Duodenal mucosa (tissue), 2 donors: ENCODE results near the gene TEX48.

Experiments
- H3K27ac ChIP-seq: one replicate; pipeline ENCODE4 v1.7.0; 2013; ENCODE audit warnings: low read depth, low read length
- H3K27me3 ChIP-seq, 2 donors: one replicate each; pipeline ENCODE4 v1.7.0; 2013; ENCODE audit warnings: low read length in 2 of 2, control low read depth in 1 of 2; ENCODE audit not compliant: insufficient read depth in 2 of 2, control insufficient read depth in 1 of 2
- H3K36me3 ChIP-seq, 2 donors: one replicate each; pipeline ENCODE4 v1.7.0; 2013; ENCODE audit warnings: low read length in 2 of 2, control low read depth in 1 of 2; ENCODE audit not compliant: insufficient read depth in 2 of 2, control insufficient read depth in 1 of 2
- H3K4me1 ChIP-seq, 2 donors: one replicate each; pipeline ENCODE4 v1.7.0; 2013; ENCODE audit warnings: low read length in 2 of 2, control low read depth in 1 of 2; ENCODE audit not compliant: insufficient read depth in 2 of 2, control insufficient read depth in 1 of 2
- H3K4me3 ChIP-seq, 2 donors: one replicate each; pipeline ENCODE4 v1.7.0; 2013; ENCODE audit warnings: low read length in 2 of 2, low read depth in 1 of 2
- H3K9ac ChIP-seq, 2 donors: one replicate each; pipeline ENCODE4 v1.7.0; 2013; ENCODE audit warnings: low read length in 2 of 2, low read depth in 1 of 2
- H3K9me3 ChIP-seq, 2 donors: one replicate each; pipeline ENCODE4 v1.7.0; 2013; ENCODE audit warnings: low read length in 2 of 2, control low read depth in 1 of 2; ENCODE audit not compliant: control insufficient read depth in 1 of 2

The TEX48 gene

DNA sequence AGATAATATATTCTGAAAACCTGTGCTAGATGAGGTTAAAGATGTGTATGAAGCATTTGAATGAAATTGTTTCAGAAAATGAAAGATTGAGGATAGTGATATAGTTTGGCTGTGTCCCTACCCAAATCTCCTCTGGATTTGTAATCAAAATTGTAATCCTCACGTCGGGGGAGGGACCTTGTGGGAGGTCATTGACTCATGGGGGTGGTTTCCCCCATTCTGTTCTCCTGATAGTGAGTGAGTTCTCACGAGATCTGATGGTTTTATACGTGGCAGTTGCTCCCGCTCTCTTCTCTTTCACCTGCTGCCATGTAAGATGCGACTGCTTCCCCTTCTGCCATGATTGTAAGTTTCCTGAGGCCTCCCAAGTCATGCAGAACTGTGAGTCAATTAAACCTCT is 2.0 kb upstream of the TEX48 start:
- Histone ChIP-seq H3K4me3 (no peak overlapping the region), H3K9me3 (no peaks in the 10 kb centered on the region)

DNA sequence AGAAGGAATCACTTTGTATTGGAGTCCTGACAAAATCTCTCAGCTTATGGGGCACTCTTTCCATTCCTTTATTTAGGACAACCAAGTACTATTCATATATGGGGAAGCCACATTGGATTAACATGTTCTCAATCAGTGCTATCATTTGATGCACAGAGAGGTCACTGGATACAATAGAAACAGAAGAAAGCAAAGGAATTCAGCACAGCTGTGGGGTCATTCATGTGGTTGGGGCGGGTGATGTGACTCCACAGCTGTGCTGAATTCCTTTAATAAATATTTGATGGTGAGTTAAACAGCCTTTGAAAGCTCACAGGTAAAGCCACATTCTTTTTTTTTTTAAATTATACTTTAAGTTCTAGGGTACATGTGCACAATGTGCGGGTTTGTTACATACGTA is 854 bp upstream of the TEX48 start:
- H3K9me3 ChIP-seq, result no peaks in the 10 kb centered on the region
- H3K4me3 ChIP-seq, result no peak overlapping the region
- no peak overlapping the region for H3K9ac ChIP-seq

More for the DNA sequence above, 2.0 kb upstream of the TEX48 start:
- Histone ChIP-seq H3K4me1 (no peaks in the 10 kb centered on the region), H3K27ac (no peak overlapping the region), H3K27me3 (peaks cover 0 to 5% of the 10 kb centered on the region in 2 donors), H3K36me3 (no peaks in the 10 kb centered on the region), H3K9ac (no peak overlapping the region)

DNA sequence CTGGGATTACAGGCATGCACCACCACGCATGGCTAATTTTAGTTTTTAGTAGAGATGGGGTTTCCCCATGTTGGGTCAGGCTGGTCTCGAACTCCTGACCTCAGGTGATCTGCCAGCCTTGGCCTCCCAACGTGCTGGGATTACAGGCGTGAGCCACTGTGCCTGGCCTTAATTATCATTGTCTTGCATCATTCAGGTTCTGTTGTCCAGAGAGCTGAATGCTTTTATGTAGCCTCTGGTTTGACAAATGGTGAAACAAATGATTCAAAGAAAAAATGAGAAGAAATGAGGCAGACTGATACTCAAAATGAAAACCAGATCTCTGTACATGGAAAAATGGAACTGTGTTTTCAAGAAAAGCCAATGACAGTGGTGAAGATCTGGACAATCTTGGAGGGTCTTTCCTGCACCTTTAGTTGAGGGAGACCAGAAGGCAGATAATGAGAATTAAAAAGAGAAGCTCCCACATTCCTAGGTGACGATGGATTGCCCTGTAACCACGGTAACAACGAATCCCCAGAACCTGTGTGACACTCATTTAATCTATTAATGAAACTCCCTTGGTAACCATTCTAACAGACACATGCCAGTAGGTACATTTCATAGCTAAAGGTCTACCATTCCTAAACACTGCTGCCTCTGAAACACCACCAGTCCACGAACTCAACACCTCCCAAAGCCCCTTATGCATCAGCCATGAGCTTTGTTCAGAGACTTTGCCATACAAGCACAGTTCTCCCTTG is 1.6 kb downstream of the TEX48 start:
- Histone ChIP-seq H3K27ac (no peak overlapping the region), H3K27me3 (peaks cover 0 to 5% of the 10 kb centered on the region in 2 donors), H3K4me1 (no peaks in the 10 kb centered on the region), H3K36me3 (no peaks in the 10 kb centered on the region), H3K4me3 (no peak overlapping the region), H3K9me3 (no peaks in the 10 kb centered on the region), H3K9ac (no peak overlapping the region)

More for the DNA sequence above, 854 bp upstream of the TEX48 start:
- H3K27ac ChIP-seq, result no peak overlapping the region
- no peaks in the 10 kb centered on the region for H3K36me3 ChIP-seq
- no peaks in the 10 kb centered on the region for H3K4me1 ChIP-seq
- peaks cover 0 to 5% of the 10 kb centered on the region in 2 donors for H3K27me3 ChIP-seq

DNA sequence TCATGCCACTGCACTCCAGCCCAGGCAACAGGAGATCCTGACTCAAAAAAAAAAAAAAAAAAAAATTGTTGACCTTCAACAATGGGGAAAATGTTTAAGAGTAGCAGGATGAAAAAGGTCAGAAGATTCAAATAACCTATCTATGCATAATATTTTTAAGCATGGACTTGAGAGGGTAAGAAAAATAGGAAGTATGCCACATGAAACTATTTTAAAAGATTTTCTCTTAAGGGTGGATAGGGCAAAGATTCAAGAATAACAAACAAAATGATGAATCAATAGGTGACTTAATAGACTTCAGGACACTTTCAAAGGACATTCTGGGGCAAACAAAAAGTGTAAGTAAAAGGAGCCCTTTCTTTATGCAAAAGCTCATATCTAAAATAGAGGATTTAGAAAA is 3.2 kb downstream of the TEX48 start:
- H3K27ac ChIP-seq, result no peak overlapping the region
- H3K36me3 ChIP-seq, result no peaks in the 10 kb centered on the region
- H3K9ac ChIP-seq, result no peak overlapping the region
- H3K9me3 ChIP-seq, result no peaks in the 10 kb centered on the region
- H3K4me1 ChIP-seq, result no peaks in the 10 kb centered on the region
- H3K4me3 ChIP-seq, result no peak overlapping the region
- H3K27me3 ChIP-seq, result peaks cover 0 to 5% of the 10 kb centered on the region in 2 donors

DNA sequence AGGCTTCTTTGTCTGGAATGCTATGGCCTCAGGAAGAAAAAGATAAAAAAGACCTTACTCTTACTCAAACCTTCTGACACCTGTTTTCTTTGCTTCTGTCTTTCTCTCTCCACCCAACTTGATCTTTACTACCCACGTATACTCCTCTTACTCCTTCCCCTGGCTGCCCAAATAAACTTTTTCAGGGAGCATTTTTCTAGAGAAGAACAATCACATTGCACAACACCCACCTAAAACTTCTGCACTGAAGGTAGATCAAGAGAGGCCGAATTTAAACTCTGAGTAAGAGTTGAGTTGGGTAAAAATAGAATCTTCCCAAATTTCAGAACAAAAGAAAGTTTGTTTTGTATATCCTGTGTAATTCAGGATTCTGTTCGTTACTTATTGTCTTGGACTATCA is 3.9 kb downstream of the TEX48 start:
- H3K27ac ChIP-seq, result no peak overlapping the region
- no peaks in the 10 kb centered on the region for H3K36me3 ChIP-seq
- H3K4me1 ChIP-seq, result no peaks in the 10 kb centered on the region
- H3K4me3 ChIP-seq, result no peak overlapping the region
- H3K9ac ChIP-seq, result no peak overlapping the region
- H3K9me3 ChIP-seq, result no peaks in the 10 kb centered on the region
- peaks cover 0 to 5% of the 10 kb centered on the region in 2 donors for H3K27me3 ChIP-seq

DNA sequence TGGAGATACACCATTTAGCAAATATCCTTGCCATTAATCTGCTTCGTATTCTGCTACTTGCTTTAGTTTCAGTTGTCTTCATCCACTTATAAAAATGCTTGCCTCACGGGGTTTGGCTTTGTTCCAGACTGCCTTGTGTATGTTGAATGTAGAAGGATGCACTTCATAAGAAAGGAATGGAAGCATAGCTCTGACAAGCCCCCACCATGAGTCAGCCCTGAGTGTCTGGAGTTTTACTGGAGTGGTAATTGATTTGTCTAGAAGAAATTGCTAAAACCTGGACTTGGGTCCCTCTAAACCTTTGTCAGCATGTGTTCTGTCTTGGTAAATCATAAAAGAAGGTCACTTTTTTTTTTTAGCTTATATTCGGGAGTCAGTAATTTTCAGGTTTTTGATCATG is 4.6 kb downstream of the TEX48 start:
- Histone ChIP-seq H3K36me3 (no peaks in the 10 kb centered on the region), H3K4me1 (no peaks in the 10 kb centered on the region), H3K9ac (no peak overlapping the region), H3K27me3 (peaks cover 0 to 5% of the 10 kb centered on the region in 2 donors), H3K4me3 (no peak overlapping the region), H3K27ac (no peak overlapping the region), H3K9me3 (no peaks in the 10 kb centered on the region)

DNA sequence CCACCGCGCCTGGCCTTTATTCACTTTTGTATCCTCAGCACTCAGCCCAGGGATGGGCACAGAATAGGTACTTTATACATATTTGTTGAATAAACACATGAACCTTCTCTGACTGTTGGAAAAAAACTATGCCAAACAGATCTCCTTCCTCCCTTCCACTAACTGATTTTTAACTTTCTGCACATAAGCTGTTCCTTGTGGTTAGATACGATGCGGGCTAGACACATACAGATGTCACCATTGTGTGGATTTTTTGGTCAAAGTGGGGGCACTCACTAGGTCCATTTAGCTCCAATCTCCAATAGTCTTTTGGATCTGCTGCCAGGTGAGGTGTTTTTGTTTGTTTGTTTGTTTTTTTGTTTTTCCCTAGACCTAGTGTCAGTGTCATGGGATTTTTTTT is 5.1 kb downstream of the TEX48 start:
- Histone ChIP-seq H3K36me3 (no peaks in the 10 kb centered on the region), H3K27me3 (peaks cover 0 to 5% of the 10 kb centered on the region in 2 donors), H3K9ac (no peak overlapping the region), H3K4me1 (no peaks in the 10 kb centered on the region), H3K4me3 (no peak overlapping the region), H3K9me3 (no peaks in the 10 kb centered on the region), H3K27ac (no peak overlapping the region)

DNA sequence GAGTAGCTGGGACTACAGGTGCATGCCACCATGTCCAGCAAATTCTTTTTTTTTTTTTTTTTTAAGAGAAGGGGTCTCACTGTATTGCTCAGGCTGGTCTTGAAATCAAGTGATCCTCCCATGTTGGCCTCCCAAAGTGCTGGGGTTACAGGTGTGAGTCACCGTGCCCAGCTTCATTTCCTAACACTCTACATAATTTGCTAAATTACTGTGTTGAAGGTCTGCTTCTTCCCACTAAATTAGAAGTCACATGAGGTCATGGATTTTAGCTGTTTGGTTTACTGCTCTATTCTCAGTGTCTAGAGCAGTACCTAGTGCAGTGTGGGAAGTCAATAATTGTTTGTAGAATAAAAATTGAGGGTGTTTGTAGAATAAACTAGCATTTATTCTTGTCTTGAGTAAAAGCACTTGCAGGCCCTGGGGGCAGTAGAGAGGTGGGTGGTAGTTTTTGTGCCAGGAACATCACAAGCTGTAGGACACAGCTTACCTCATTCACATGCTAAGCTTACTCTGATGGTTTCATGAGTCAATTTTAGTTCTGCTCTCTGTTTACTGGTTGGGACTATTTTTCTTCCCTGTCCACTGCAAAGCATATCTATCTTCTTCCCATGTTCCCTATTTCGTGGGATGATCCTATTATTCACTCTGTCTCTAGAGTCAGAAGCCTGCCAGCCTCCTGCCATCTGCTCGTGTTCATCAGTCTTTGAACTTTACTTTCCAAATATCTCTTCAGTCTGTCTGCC is 7.0 kb downstream of the TEX48 start:
- peaks cover 0 to 3% of the 10 kb centered on the region in 2 donors for H3K9me3 ChIP-seq
- no peaks in the 10 kb centered on the region for H3K4me1 ChIP-seq
- no peaks in the 10 kb centered on the region for H3K36me3 ChIP-seq
- peaks cover 0 to 5% of the 10 kb centered on the region in 2 donors for H3K27me3 ChIP-seq
- H3K9ac ChIP-seq, result no peak overlapping the region
- H3K27ac ChIP-seq, result no peak overlapping the region
- H3K4me3 ChIP-seq, result no peak overlapping the region

DNA sequence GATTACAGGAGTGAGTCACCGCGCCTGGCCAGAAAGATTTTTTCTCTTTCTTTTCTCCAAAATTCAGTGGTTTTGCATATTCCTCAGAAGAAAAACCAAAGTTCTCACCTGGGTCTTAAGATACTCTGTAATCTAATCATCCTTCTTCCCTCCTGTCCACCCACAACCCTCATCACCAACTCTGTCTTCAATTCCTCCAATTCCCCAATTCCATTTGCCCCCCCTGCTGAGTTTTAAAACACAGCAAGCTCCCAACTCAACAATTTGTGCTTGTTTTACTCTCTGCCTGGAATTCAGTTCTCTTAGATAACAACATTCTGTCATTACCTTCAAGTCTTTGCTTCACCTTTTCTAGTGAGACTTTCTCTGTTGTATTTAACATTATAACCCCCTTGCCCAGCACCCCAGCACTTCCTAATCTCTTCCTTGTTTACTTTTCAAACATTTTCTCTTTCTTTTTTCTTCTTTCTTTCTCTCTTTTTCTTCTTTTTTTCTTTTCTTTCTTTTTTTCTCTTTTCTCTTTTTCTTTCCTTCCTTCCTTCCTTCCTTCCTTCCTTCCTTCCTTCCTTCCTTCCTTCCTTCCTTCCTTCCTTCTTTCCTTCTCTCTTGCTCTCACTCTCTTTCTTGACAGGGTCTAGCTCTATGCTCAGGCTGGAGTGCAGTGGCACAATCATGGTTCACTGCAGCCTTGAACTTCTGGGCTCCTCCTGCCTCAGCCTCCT is 7.8 kb downstream of the TEX48 start:
- Histone ChIP-seq H3K27me3 (no peaks in the 10 kb centered on the region), H3K36me3 (no peaks in the 10 kb centered on the region), H3K4me1 (no peaks in the 10 kb centered on the region)

DNA sequence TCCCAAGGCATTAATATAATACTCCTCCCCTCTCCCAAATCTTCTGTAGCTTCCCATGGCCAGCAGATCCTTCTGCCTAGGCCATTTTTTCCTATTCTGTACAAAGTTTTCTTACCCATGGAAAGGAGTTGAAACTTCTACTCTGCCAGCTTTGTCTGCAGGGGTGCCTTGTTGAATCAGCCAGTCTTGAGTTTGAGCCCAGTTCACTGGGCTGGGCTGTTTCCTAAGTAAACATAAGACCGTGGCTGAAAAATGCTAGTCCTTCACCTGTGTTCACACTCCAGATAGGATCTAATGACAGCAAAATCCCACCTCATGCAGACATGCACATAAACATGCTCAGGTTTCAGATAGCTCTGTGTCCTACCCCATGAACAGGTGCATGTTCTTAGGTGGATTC is 10.4 kb downstream of the TEX48 start:
- Histone ChIP-seq H3K9me3 (peaks cover 0 to 3% of the 10 kb centered on the region in 2 donors), H3K9ac (no peak overlapping the region)

More for the DNA sequence above, 7.8 kb downstream of the TEX48 start:
- H3K9ac ChIP-seq, result no peak overlapping the region
- no peak overlapping the region for H3K4me3 ChIP-seq
- H3K9me3 ChIP-seq, result peaks cover 0 to 3% of the 10 kb centered on the region in 2 donors
- H3K27ac ChIP-seq, result no peak overlapping the region

More for the DNA sequence above, 10.4 kb downstream of the TEX48 start:
- Histone ChIP-seq H3K4me1 (no peaks in the 10 kb centered on the region), H3K4me3 (no peak overlapping the region), H3K27ac (no peak overlapping the region), H3K27me3 (no peaks in the 10 kb centered on the region), H3K36me3 (no peaks in the 10 kb centered on the region)
